ENCODE measurements around the gene LIMS1. TPM values are rescaled to one million over a fixed set of nuclear protein-coding genes. Genes with fewer than 3 reads are reported as not detected.
"Not testable (repeated sequence)": the region's sequence is repeated elsewhere in the genome, so short reads cannot be mapped to it uniquely, and the experiment has no call there.

The LIMS1 gene
- polyA plus RNA-seq, 1 donor from 2014 or later = 42.2 TPM

DNA sequence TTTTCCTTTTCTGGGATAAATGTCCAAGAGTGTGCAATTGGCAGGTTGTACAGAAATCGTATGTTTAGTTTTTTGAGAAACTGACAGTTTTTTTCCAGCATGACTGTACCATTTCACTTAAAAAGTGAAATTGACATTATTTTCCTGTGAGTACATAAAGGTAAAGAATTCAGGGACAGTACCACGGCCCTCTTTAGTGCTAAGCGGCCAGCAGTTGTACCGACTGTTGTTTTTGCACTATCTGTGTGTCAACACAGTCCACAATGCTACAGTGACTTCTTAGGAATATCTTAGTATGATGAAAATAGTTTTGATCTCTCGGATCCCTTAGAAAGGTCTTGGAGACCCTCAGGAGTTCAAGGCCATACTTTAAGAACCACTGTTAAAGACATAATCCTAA, 2.6 kb downstream of the LIMS1 start:
- Mint-ChIP-seq H3K27ac (no peak overlapping the region), H3K4me3 (peak overlapping the region in 1 of 4 donors; percentile 94), H3K9me3 (no peaks in the 10 kb centered on the region), H3K4me1 (peaks cover 13 to 21% (median 18%) of the 10 kb centered on the region in 3 donors), H3K27me3 (no peaks in the 10 kb centered on the region), H3K36me3 (peaks cover 2% of the 10 kb centered on the region)

DNA sequence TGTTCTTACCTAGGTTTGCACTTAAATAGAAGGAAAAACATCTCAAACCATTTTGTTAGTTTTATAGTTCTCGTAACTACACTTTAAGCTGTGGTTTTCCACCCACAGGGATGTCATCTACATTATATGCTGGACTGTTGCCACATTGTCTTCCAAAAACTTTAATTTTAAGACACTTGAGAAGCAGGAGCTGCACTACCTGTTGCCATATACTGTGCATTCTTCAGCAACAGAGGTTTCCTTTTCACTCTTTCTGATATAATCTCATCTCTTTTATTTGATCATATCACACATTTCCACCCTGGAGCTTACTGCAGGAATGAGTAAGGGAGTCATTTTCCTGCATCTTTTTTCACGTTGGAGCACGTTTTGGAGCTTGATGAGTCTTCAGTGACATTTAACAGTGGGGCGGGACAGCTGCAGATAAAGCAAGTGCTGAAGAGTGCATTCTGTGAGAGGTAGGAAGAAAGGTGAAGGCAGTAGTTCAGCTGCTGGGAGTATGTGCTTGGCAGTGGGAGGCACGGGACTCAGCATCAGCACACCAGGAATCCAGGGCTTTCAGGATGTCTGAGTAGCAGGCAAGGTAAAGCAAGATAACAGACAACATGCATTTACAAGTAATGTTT, 3.8 kb downstream of the LIMS1 start:
- H3K9me3 Mint-ChIP-seq = no peaks in the 10 kb centered on the region
- H3K4me3 Mint-ChIP-seq = peak overlapping the region in 2 of 4 donors; percentile 49 to 94
- H3K36me3 Mint-ChIP-seq = peaks cover 2% of the 10 kb centered on the region
- H3K27me3 Mint-ChIP-seq = no peaks in the 10 kb centered on the region
- H3K4me1 Mint-ChIP-seq = peaks cover 10 to 19% (median 15%) of the 10 kb centered on the region in 3 donors
- H3K27ac Mint-ChIP-seq = peak overlapping the region in 1 of 3 donors; percentile 60

- Mint-ChIP-seq H3K9me3 (no peaks in the 10 kb centered on the region), H3K27me3 (no peaks in the 10 kb centered on the region), H3K27ac (peak overlapping the region in 1 of 3 donors; percentile 54), H3K4me3 (no peak overlapping the region), H3K4me1 (peaks cover 5 to 9% (median 8%) of the 10 kb centered on the region in 3 donors), H3K36me3 (peaks cover 4% of the 10 kb centered on the region)
These were observed 7.2 kb downstream of the LIMS1 start for GRCh38 chr2:108541451-108541850.

- no peaks in the 10 kb centered on the region for H3K9me3 Mint-ChIP-seq
- no peak overlapping the region for H3K4me3 Mint-ChIP-seq
- no peak overlapping the region for H3K27ac Mint-ChIP-seq
- H3K36me3 Mint-ChIP-seq = peaks cover 6% of the 10 kb centered on the region
- no peaks in the 10 kb centered on the region for H3K27me3 Mint-ChIP-seq
- peaks cover 5 to 15% (median 9%) of the 10 kb centered on the region in 3 donors for H3K4me1 Mint-ChIP-seq
These were observed 7.8 kb downstream of the LIMS1 start for GRCh38 chr2:108542071-108542470.

GRCh38 chr2:108547606-108548005, 13.3 kb downstream of the LIMS1 start:
- Mint-ChIP-seq H3K27ac (no peak overlapping the region), H3K4me1 (peaks cover 2 to 15% (median 8%) of the 10 kb centered on the region in 3 donors), H3K4me3 (no peak overlapping the region), H3K27me3 (no peaks in the 10 kb centered on the region), H3K36me3 (peaks cover 4% of the 10 kb centered on the region), H3K9me3 (no peaks in the 10 kb centered on the region)

GRCh38 chr2:108548208-108549003, 14.1 kb downstream of the LIMS1 start:
- Mint-ChIP-seq H3K36me3 (peaks cover 4% of the 10 kb centered on the region), H3K27me3 (no peaks in the 10 kb centered on the region), H3K4me1 (peaks cover 2 to 15% (median 8%) of the 10 kb centered on the region in 3 donors), H3K4me3 (no peak overlapping the region), H3K27ac (no peak overlapping the region), H3K9me3 (no peaks in the 10 kb centered on the region)

- Mint-ChIP-seq H3K36me3 (peaks cover 2% of the 10 kb centered on the region), H3K4me3 (no peak overlapping the region), H3K27ac (no peak overlapping the region), H3K4me1 (peaks cover 4 to 11% (median 5%) of the 10 kb centered on the region in 3 donors), H3K27me3 (no peaks in the 10 kb centered on the region), H3K9me3 (no peaks in the 10 kb centered on the region)
These were observed 18.3 kb downstream of the LIMS1 start for GRCh38 chr2:108552566-108552965.

DNA sequence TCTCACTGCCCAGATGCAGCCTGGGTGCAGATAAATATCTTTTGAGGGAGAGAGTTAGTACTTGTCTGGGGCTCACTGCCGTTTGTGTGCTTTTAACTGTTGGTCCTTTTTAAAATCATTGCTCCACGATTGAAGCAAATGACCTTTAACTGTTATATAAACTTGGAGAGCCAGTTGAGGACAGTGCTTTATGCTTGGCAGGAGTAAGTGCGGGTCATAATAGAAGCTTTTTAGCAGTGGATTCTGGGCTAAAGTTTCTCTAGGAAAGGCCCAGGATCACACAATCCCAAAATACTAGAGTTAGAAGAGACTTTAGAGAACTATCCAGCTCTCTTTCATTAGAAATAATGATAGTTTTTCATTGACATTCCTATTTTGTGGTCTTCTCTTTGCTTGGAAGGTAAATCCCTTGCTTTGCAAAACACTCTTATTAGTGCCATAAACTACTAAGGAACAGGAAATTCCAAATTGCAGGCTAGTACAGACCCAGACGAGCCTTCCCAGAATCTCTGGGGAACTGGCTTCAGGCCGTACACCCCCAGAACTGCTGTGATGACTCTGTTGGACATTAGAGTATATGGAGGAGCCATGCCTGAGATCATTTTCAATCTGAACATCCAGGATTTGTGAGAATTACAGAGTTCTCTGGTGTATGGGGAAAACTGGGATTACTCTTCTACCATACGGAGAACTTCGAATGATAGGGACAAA, 19.1 kb downstream of the LIMS1 start:
- Mint-ChIP-seq H3K4me1 (peaks cover 0 to 4% (median 3%) of the 10 kb centered on the region in 3 donors), H3K27ac (no peak overlapping the region), H3K9me3 (no peaks in the 10 kb centered on the region), H3K4me3 (no peak overlapping the region), H3K27me3 (no peaks in the 10 kb centered on the region), H3K36me3 (peaks cover 2% of the 10 kb centered on the region)

- no peak overlapping the region for H3K27ac Mint-ChIP-seq
- peaks cover 2% of the 10 kb centered on the region for H3K36me3 Mint-ChIP-seq
- peaks cover 0 to 4% (median 3%) of the 10 kb centered on the region in 3 donors for H3K4me1 Mint-ChIP-seq
- H3K27me3 Mint-ChIP-seq = no peaks in the 10 kb centered on the region
- no peak overlapping the region for H3K4me3 Mint-ChIP-seq
- no peaks in the 10 kb centered on the region for H3K9me3 Mint-ChIP-seq
These were observed 20.3 kb downstream of the LIMS1 start for GRCh38 chr2:108554528-108554927.

DNA sequence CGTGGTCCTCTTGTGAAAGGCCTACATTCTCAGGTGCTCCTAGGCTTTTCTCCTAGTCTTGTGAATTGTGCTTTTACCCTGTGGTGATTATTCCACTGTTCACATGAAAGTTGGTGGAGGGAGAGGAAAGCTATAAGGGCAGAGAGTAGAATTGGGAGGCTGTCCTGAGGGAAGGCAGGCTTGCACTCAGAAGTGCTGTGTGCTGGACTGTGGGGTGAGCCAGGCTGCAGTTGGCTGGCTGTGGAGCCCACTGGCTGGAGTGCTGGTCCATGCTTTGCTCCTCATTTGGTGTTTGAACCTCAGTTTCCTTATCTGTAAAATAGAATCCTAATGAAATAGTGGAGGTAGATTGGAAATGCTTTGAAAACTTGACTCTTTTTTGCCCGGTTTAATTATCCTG, 21.3 kb downstream of the LIMS1 start:
- H3K9me3 Mint-ChIP-seq = no peaks in the 10 kb centered on the region
- peaks cover 2 to 8% (median 3%) of the 10 kb centered on the region in 3 donors for H3K4me1 Mint-ChIP-seq
- H3K27me3 Mint-ChIP-seq = no peaks in the 10 kb centered on the region
- peaks cover 2% of the 10 kb centered on the region for H3K36me3 Mint-ChIP-seq
- H3K27ac Mint-ChIP-seq = peak overlapping the region in 1 of 3 donors; percentile 45
- no peak overlapping the region for H3K4me3 Mint-ChIP-seq

- not testable (repeated sequence) for H3K36me3 Mint-ChIP-seq, H3K4me1 Mint-ChIP-seq, H3K27ac Mint-ChIP-seq, H3K27me3 Mint-ChIP-seq, H3K9me3 Mint-ChIP-seq, H3K4me3 Mint-ChIP-seq
These were observed 22.3 kb downstream of the LIMS1 start for GRCh38 chr2:108556581-108556980.

DNA sequence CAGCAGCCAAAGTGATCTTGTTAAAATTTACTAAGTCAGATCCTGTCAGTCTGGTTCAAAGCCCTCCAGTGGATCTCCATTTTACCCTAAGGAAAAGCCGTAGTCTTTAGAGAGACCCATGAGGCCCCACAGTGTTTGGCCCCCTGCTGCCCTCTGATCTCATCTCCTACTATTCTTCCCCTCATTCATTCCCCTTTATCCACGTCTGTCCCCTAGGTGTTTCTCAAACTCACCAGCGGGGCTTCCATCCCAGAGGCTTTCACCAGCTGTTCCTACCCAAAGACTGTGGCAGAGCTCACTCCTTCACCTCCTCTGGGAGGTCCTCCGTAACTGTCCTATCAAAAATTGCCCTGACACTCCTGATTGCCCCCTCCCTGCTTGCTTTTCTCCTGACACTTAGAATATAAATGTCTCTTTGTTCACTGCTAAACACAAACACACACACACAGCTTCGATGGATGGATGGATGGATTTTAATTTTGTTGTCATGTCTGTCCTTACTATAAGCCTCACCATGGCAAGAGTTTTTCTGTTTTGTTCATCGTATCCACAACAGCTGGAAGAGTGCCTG, 26.1 kb downstream of the LIMS1 start:
- H3K9me3 Mint-ChIP-seq = no peaks in the 10 kb centered on the region
- peak overlapping the region in 1 of 3 donors; percentile 73 for H3K27ac Mint-ChIP-seq
- H3K27me3 Mint-ChIP-seq = no peaks in the 10 kb centered on the region

GRCh38 chr2:108560895-108561530, 26.7 kb downstream of the LIMS1 start:
- Mint-ChIP-seq H3K4me1 (peaks cover 8 to 16% (median 10%) of the 10 kb centered on the region in 3 donors), H3K4me3 (no peak overlapping the region), H3K9me3 (no peaks in the 10 kb centered on the region), H3K27me3 (no peaks in the 10 kb centered on the region), H3K27ac (no peak overlapping the region), H3K36me3 (no peaks in the 10 kb centered on the region)

More for the DNA sequence above, 26.1 kb downstream of the LIMS1 start:
- no peaks in the 10 kb centered on the region for H3K36me3 Mint-ChIP-seq
- H3K4me1 Mint-ChIP-seq = peaks cover 2 to 13% (median 6%) of the 10 kb centered on the region in 3 donors
- no peak overlapping the region for H3K4me3 Mint-ChIP-seq

GRCh38 chr2:108562274-108562673, 28.0 kb downstream of the LIMS1 start:
- Mint-ChIP-seq H3K27ac (no peak overlapping the region), H3K4me1 (peaks cover 9 to 20% (median 11%) of the 10 kb centered on the region in 3 donors), H3K4me3 (no peak overlapping the region), H3K36me3 (peaks cover 2% of the 10 kb centered on the region), H3K9me3 (no peaks in the 10 kb centered on the region), H3K27me3 (no peaks in the 10 kb centered on the region)

Measured in IgD-negative memory B cell (primary cell).